Neural cell (in vitro differentiated cells): ENCODE measurements around the gene PSD2.

Experiments
- CTCF ChIP-seq: fragments of 450-650 bp; IDR thresholded peaks from 2 replicates; pipeline ENCODE4 v1.5.1; 2014; ENCODE audit warnings: antibody characterized with exemption, mild to moderate bottlenecking, moderate library complexity; ENCODE audit not compliant: poor library complexity, severe bottlenecking
- EZH2 ChIP-seq: fragments of 200-600, 300-800 bp; shearing (Covaris generic), sonication (generic); IDR thresholded peaks from 2 replicates; pipeline ENCODE4 v1.6.1; 2014; ENCODE audit warnings: antibody characterized with exemption, low read length, borderline replicate concordance, mild to moderate bottlenecking; ENCODE audit not compliant: insufficient read depth, poor library complexity, severe bottlenecking
- MXI1 ChIP-seq: fragments of 450-650 bp; conservative IDR thresholded peaks from 2 replicates; pipeline ENCODE4 v1.6.1; 2014; ENCODE audit warnings: antibody characterized with exemption, mild to moderate bottlenecking; ENCODE audit not compliant: poor library complexity, severe bottlenecking

DNA sequence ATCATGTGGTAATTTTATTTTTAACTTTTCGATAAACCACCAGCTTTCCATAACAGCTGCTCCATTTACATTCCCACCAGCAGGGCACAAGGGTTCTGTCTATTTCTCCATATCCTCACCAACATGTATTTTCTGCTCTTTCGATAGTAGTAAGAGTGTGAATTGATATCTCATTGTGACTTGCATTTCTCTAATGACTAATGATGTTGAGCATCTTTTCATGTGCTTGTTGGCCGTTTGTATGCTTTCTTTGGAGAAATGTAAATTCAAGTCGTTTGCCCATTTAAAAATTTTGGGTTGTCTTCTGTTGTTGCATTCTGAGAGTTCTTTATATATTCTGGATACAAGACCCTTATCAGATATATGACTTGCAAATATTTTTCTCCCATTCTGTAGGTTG, 45.9 kb downstream of the PSD2 start:
- TF ChIP-seq MXI1 (no peak), CTCF (no peak), EZH2 (no peak)
